Daoy (cell line): ENCODE data around the gene FADS2. TPM values are rescaled to one million over a fixed set of nuclear protein-coding genes. Genes with fewer than 3 reads are reported as not detected.

ENCODE experiments used
- DNase-seq: peaks from one replicate; pipeline ENCODE4 v3.0.0-alpha.2; 2015; ENCODE audit warnings: low read depth
- total RNA-seq: library from RNA; depleted of rRNA; stranded (reverse); fragments of >200 nt; shearing (Covaris generic); gene quantifications from 2 replicates; pipeline ENCODE4 v1.2.3, GENCODE V29; 2014

FADS2 gene
- total RNA-seq, 1 experiment from 2014 or later = 21.3 TPM

- peak; percentile 85 for DNase-seq
Measured at GRCh38 chr11:61887839-61888494, 59.9 kb downstream of the FADS2 start.

GRCh38 chr11:61888590-61888989 lies 60.5 kb downstream of the FADS2 start:
- no peak for DNase-seq

- no peak for DNase-seq
Measured at GRCh38 chr11:61889831-61890230, 61.7 kb downstream of the FADS2 start.

- DNase-seq = peak; percentile 88
Measured at GRCh38 chr11:61890529-61891330, 62.6 kb downstream of the FADS2 start.

- peak; percentile 84 for DNase-seq
Measured at GRCh38 chr11:61891331-61892084, 63.4 kb downstream of the FADS2 start, which contains the start of gene FADS3. FADS3 (minus strand) TSS chr11:61891545; CDS start chr11:61891381, 164 bp downstream.

- DNase-seq = no peak
Measured at GRCh38 chr11:61892085-61892370, 63.9 kb downstream of the FADS2 start.

- no peak for DNase-seq
Measured at GRCh38 chr11:61893981-61894380, 65.9 kb downstream of the FADS2 start.

- no peak for DNase-seq
Measured at GRCh38 chr11:61895046-61895717, 67.1 kb downstream of the FADS2 start.

- no peak for DNase-seq
Measured at GRCh38 chr11:61895718-61896059, 67.6 kb downstream of the FADS2 start.

- DNase-seq = no peak
Measured at GRCh38 chr11:61896665-61897386, 68.7 kb downstream of the FADS2 start.

- DNase-seq = peak; percentile 75
Measured at GRCh38 chr11:61897387-61898246, 69.5 kb downstream of the FADS2 start.

GRCh38 chr11:61898247-61898582 lies 70.1 kb downstream of the FADS2 start:
- no peak for DNase-seq

GRCh38 chr11:61899146-61899841 lies 71.2 kb downstream of the FADS2 start:
- DNase-seq = peak; percentile 84

- DNase-seq = no peak
Measured at GRCh38 chr11:61900251-61900650, 72.2 kb downstream of the FADS2 start.

GRCh38 chr11:61901397-61901796 lies 73.3 kb downstream of the FADS2 start:
- no peak for DNase-seq

GRCh38 chr11:61902313-61902712 lies 74.2 kb downstream of the FADS2 start:
- no peak for DNase-seq

GRCh38 chr11:61903845-61904244 lies 75.7 kb downstream of the FADS2 start:
- no peak for DNase-seq

- no peak for DNase-seq
Measured at GRCh38 chr11:61904539-61905048, 76.5 kb downstream of the FADS2 start.

- DNase-seq = no peak
Measured at GRCh38 chr11:61905067-61905696, 77.1 kb downstream of the FADS2 start.
